GM12891 (cell line): ENCODE measurements around the gene C20orf204.

ENCODE experiments used
- PAX5 ChIP-seq: IDR thresholded peaks from 2 replicates; pipeline ENCODE4 v1.6.1; 2011; ENCODE audit warnings: low read length, moderate library complexity, mild to moderate bottlenecking; ENCODE audit not compliant: insufficient read depth, severe bottlenecking
- POLR2A ChIP-seq: IDR thresholded peaks from 2 replicates; pipeline ENCODE4 v1.6.1; 2011; ENCODE audit warnings: low read depth, low read length, control low read depth
- POLR2AphosphoS5 ChIP-seq: IDR thresholded peaks from 2 replicates; pipeline ENCODE4 v1.6.1; 2011; ENCODE audit warnings: low read depth, low read length, control low read depth
- POU2F2 ChIP-seq: IDR thresholded peaks from 2 replicates; pipeline ENCODE4 v1.6.1; 2011; ENCODE audit warnings: low read depth, mild to moderate bottlenecking, control low read depth, low read length, moderate library complexity
- SPI1 ChIP-seq: IDR thresholded peaks from 2 replicates; pipeline ENCODE4 v1.6.1; 2011; ENCODE audit warnings: low read depth, low read length, control low read depth
- TAF1 ChIP-seq: IDR thresholded peaks from 2 replicates; pipeline ENCODE4 v1.6.1; 2011; ENCODE audit warnings: low read depth, low read length, control low read depth

- TF ChIP-seq POLR2AphosphoS5, result peak; percentile 56; the same call in 1 of the 2 replicates
- no peak for TF ChIP-seq POLR2A
- peak; percentile 93 for TF ChIP-seq SPI1
- no peak for TF ChIP-seq TAF1
- TF ChIP-seq PAX5, result no peak
- no peak for TF ChIP-seq POU2F2
These were observed 41.1 kb downstream of the C20orf204 start for GRCh38 chr20:64077094-64077493.
